ENCODE measurements around the gene SPNS1.
"Not testable (repeated sequence)": the region's sequence is repeated elsewhere in the genome, so short reads cannot be mapped to it uniquely, and the experiment has no call there.

Gene SPNS1

GRCh38 chr16:28935924-28936783 lies 38.4 kb upstream of the SPNS1 start:
- peak; percentile 95 for ATAC-seq (ENCODE audit: low read depth)
- DNase-seq (ENCODE audit: low spot score), result peak; percentile 79

DNA sequence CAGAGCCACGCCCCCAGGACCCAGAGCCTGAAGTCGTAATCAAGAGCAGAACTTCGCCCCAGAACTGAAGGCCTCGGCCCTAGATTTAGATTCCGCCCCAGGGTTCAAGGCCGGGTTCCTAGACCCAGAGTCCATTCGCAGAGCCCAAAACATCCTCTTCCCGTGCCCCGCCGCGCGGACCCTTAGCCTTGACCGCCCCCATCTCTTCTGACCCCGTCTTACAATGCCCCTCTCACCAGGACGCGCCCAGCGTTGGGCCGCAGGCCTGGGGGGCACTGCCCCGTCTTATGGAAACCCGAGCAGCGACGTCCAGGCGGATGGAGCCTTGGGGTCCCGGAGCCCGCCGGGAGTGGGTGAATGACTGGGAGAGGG lies 37.8 kb upstream of the SPNS1 start:
- no peak overlapping the region for H3K27ac ChIP-seq (ENCODE audit: poor library complexity, severe bottlenecking)
- no peaks in the 10 kb centered on the region for H3K9me3 ChIP-seq (ENCODE audit: severe bottlenecking)
- TF ChIP-seq CTCF (IDR thresholded peaks at IDR 0.05; ENCODE audit: poor library complexity, severe bottlenecking), result no peak
- DNase-seq (ENCODE audit: low spot score), result no peak
- no peaks in the 10 kb centered on the region for H3K36me3 ChIP-seq (ENCODE audit: low read depth)
- H3K27me3 ChIP-seq (ENCODE audit: insufficient read depth, poor library complexity, severe bottlenecking), result no peaks in the 10 kb centered on the region
- no peaks in the 10 kb centered on the region for H3K4me1 ChIP-seq (ENCODE audit: insufficient read depth, poor library complexity, severe bottlenecking)
- ATAC-seq (ENCODE audit: low read depth), result no peak
- no peak overlapping the region for H3K4me3 ChIP-seq (ENCODE audit: severe bottlenecking)

More at GRCh38 chr16:28935924-28936783, 38.4 kb upstream of the SPNS1 start:
- Histone ChIP-seq H3K9me3 (ENCODE audit: severe bottlenecking) (no peaks in the 10 kb centered on the region), H3K36me3 (ENCODE audit: low read depth) (no peaks in the 10 kb centered on the region), H3K4me3 (ENCODE audit: severe bottlenecking) (peak overlapping the region; percentile 15), H3K27me3 (ENCODE audit: insufficient read depth, poor library complexity, severe bottlenecking) (no peaks in the 10 kb centered on the region), H3K27ac (ENCODE audit: poor library complexity, severe bottlenecking) (no peak overlapping the region), H3K4me1 (ENCODE audit: insufficient read depth, poor library complexity, severe bottlenecking) (no peaks in the 10 kb centered on the region)
- no peak for TF ChIP-seq CTCF (IDR thresholded peaks at IDR 0.05; ENCODE audit: poor library complexity, severe bottlenecking)

GRCh38 chr16:28937222-28937876 lies 37.2 kb upstream of the SPNS1 start:
- no peak for ATAC-seq (ENCODE audit: low read depth)
- H3K4me3 ChIP-seq (ENCODE audit: severe bottlenecking), result no peak overlapping the region

DNA sequence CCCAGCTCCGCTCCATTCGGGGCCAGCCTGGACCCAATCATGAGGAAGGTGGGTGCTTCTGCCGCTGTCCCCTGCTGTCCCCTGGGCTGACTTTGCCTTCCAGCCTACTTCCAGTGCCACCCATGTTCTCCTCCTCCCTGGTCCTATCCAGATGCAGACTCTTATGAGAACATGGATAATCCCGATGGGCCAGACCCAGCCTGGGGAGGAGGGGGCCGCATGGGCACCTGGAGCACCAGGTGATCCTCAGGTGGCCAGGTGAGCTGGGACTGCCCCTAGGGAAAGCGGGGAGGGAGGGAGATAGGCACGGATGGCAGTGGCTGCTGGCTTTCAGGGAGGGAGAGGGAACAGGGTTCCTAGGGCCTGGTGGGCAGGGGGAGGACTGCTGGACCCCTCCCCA lies 35.9 kb upstream of the SPNS1 start:
- H3K36me3 ChIP-seq (ENCODE audit: low read depth), result no peaks in the 10 kb centered on the region

More at GRCh38 chr16:28937222-28937876, 37.2 kb upstream of the SPNS1 start:
- no peak for DNase-seq (ENCODE audit: low spot score)
- TF ChIP-seq CTCF (IDR thresholded peaks at IDR 0.05; ENCODE audit: poor library complexity, severe bottlenecking), result no peak
- Histone ChIP-seq H3K27me3 (ENCODE audit: insufficient read depth, poor library complexity, severe bottlenecking) (no peaks in the 10 kb centered on the region), H3K36me3 (ENCODE audit: low read depth) (no peaks in the 10 kb centered on the region), H3K4me1 (ENCODE audit: insufficient read depth, poor library complexity, severe bottlenecking) (no peaks in the 10 kb centered on the region), H3K9me3 (ENCODE audit: severe bottlenecking) (no peaks in the 10 kb centered on the region), H3K27ac (ENCODE audit: poor library complexity, severe bottlenecking) (no peak overlapping the region)

DNA sequence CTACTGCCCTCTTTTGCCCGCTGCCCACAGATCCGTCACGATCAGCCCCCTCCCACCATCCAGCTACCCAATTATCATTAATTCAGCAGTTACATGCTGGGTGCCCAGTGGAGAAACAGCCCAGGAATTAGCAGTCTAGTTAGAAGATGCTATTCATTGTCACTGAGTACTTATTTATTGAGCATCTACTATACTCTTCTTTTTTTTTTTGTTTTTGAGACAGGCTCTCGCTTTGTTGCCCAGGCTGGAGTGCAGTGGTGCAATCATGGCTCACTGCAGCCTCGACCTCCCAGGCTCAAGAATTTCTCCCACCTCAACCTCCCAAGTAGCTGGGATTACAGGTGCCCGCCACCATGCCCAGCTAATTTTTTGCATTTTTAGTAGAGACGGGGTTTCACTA lies 34.8 kb upstream of the SPNS1 start:
- not testable (repeated sequence) for H3K4me3 ChIP-seq (ENCODE audit: severe bottlenecking); H3K9me3 ChIP-seq (ENCODE audit: severe bottlenecking); H3K27ac ChIP-seq (ENCODE audit: poor library complexity, severe bottlenecking); ATAC-seq (ENCODE audit: low read depth); H3K4me1 ChIP-seq (ENCODE audit: insufficient read depth, poor library complexity, severe bottlenecking); H3K36me3 ChIP-seq (ENCODE audit: low read depth); H3K27me3 ChIP-seq (ENCODE audit: insufficient read depth, poor library complexity, severe bottlenecking); DNase-seq (ENCODE audit: low spot score)

More for the DNA sequence above, 35.9 kb upstream of the SPNS1 start:
- TF ChIP-seq CTCF (IDR thresholded peaks at IDR 0.05; ENCODE audit: poor library complexity, severe bottlenecking), result no peak
- no peak for ATAC-seq (ENCODE audit: low read depth)
- Histone ChIP-seq H3K27ac (ENCODE audit: poor library complexity, severe bottlenecking) (no peak overlapping the region), H3K27me3 (ENCODE audit: insufficient read depth, poor library complexity, severe bottlenecking) (no peaks in the 10 kb centered on the region), H3K9me3 (ENCODE audit: severe bottlenecking) (no peaks in the 10 kb centered on the region), H3K4me3 (ENCODE audit: severe bottlenecking) (no peak overlapping the region), H3K4me1 (ENCODE audit: insufficient read depth, poor library complexity, severe bottlenecking) (no peaks in the 10 kb centered on the region)
- DNase-seq (ENCODE audit: low spot score), result no peak
